Non-pigmented ciliary epithelial cell (primary cell): ENCODE data around the gene ZCCHC24.

Experiments used
- DNase-seq: peaks from one replicate; pipeline ENCODE4 v3.0.0-alpha.2; 2010; ENCODE audit warnings: low read depth

ZCCHC24 gene

GRCh38 chr10:79445161-79445976 is at the start of gene ZCCHC24:
TSS of gene ZCCHC24 (minus strand) at chr10:79445624. CDS start at chr10:79445440, 184 bp downstream.
- peak; percentile 93 for DNase-seq

GRCh38 chr10:79493806-79494205 is 48.4 kb upstream of the ZCCHC24 start:
- DNase-seq, result no peak

GRCh38 chr10:79492839-79493238 is 47.4 kb upstream of the ZCCHC24 start:
- no peak for DNase-seq

GRCh38 chr10:79492256-79492655 is 46.8 kb upstream of the ZCCHC24 start:
- no peak for DNase-seq

- DNase-seq, result no peak
Measured at GRCh38 chr10:79491143-79491835, 45.9 kb upstream of the ZCCHC24 start.

- DNase-seq, result peak; percentile 14
Measured at GRCh38 chr10:79490400-79491142, 45.1 kb upstream of the ZCCHC24 start.

- DNase-seq, result no peak
Measured at GRCh38 chr10:79488870-79489269, 43.4 kb upstream of the ZCCHC24 start.

- peak; percentile 84 for DNase-seq
Measured at GRCh38 chr10:79488336-79488735, 42.9 kb upstream of the ZCCHC24 start.

GRCh38 chr10:79487296-79488194 is 42.1 kb upstream of the ZCCHC24 start:
- no peak for DNase-seq

GRCh38 chr10:79484476-79484875 is 39.1 kb upstream of the ZCCHC24 start:
- no peak for DNase-seq

- DNase-seq, result no peak
Measured at GRCh38 chr10:79483948-79484347, 38.5 kb upstream of the ZCCHC24 start.

GRCh38 chr10:79483299-79483698 is 37.9 kb upstream of the ZCCHC24 start:
- DNase-seq, result no peak

GRCh38 chr10:79482741-79483140 is 37.3 kb upstream of the ZCCHC24 start:
- no peak for DNase-seq

- no peak for DNase-seq
Measured at GRCh38 chr10:79482304-79482703, 36.9 kb upstream of the ZCCHC24 start.

- no peak for DNase-seq
Measured at GRCh38 chr10:79479283-79479909, 34.0 kb upstream of the ZCCHC24 start.

- no peak for DNase-seq
Measured at GRCh38 chr10:79477456-79477855, 32.0 kb upstream of the ZCCHC24 start.

GRCh38 chr10:79476645-79477044 is 31.2 kb upstream of the ZCCHC24 start:
- no peak for DNase-seq

GRCh38 chr10:79475877-79476276 is 30.5 kb upstream of the ZCCHC24 start:
- DNase-seq, result no peak

- DNase-seq, result no peak
Measured at GRCh38 chr10:79475119-79475653, 29.8 kb upstream of the ZCCHC24 start.

GRCh38 chr10:79473496-79474095 is 28.2 kb upstream of the ZCCHC24 start:
- DNase-seq, result no peak
